GM12878 (cell line): ENCODE results near the gene AGBL1. TPM values are rescaled to one million over a fixed set of nuclear protein-coding genes. Genes with fewer than 3 reads are reported as not detected.

Experiments used
- ATAC-seq: fragments of 200-7000 bp; cut with Tn5 transposase; 3 replicates; pipeline ENCODE4 v1.9.1; 2020; ENCODE audit warnings: mild to moderate bottlenecking, moderate library complexity
- BruUV-seq: library from RNA; stranded (reverse); fragments of 400-500 nt; replicated peaks from 2 replicates; lab custom pipeline; 2021; lab: Mats Ljungman, UMichigan
- CTCF ChIA-PET: fragments of 300-600 bp; sonication (Branson Sonifier 250); formaldehyde crosslinking; extraction: SDS; loops from one replicate; lab custom pipeline; 2021; ENCODE audit warnings: inconsistent platforms; lab: Yijun Ruan, JAX
- POLR2A ChIA-PET: fragments of 350-600 bp; formaldehyde crosslinking; extraction: SDS; loops from one replicate; lab custom pipeline; 2021; ENCODE audit warnings: inconsistent platforms; lab: Charles Lee
- RAD21 ChIA-PET: fragments of 300-600 bp; sonication (Branson Sonifier 250); formaldehyde crosslinking; loops from one replicate; lab custom pipeline; 2023; ENCODE audit warnings: antibody characterized with exemption; ENCODE audit not compliant: unreplicated experiment; lab: Charles Lee
- SMC1A ChIA-PET: fragments of 300-600 bp; sonication (Branson Sonifier 250); formaldehyde crosslinking; loops from one replicate; lab custom pipeline; 2023; ENCODE audit not compliant: unreplicated experiment, uncharacterized antibody; lab: Charles Lee
- DNase-seq: peaks from one replicate; pipeline ENCODE4 v3.0.0-alpha.2; 2011; ENCODE audit warnings: low read depth, low spot score
- FAIRE-seq: peaks from 3 replicates; lab custom pipeline; 2011; peaks lifted over from hg19 to GRCh38; lab: Jason Lieb, UNC
- H2AFZ ChIP-seq: 2 replicates; pipeline ENCODE4 v1.6.0; 2011; ENCODE audit warnings: low read depth, low read length, control low read depth; ENCODE audit not compliant: control insufficient read depth
- H3K27ac ChIP-seq: 2 replicates; pipeline ENCODE4 v1.5.1; 2011; ENCODE audit warnings: control low read depth; ENCODE audit not compliant: control insufficient read depth, insufficient read depth
- H3K27me3 ChIP-seq, 2 experiments: replicated peaks in 1 of 2; 2 replicates each; pipeline versions ENCODE4 v1.6.0 to v1.6.1; 2011; ENCODE audit warnings: low read length in 1 of 2; ENCODE audit not compliant: control insufficient read depth in 2 of 2, insufficient read depth in 2 of 2
- H3K36me3 ChIP-seq, 2 experiments: 2 replicates each; pipeline ENCODE4 v1.5.1; 2011; ENCODE audit warnings: low read length in 1 of 2; ENCODE audit not compliant: control insufficient read depth in 2 of 2, insufficient read depth in 2 of 2
- H3K4me1 ChIP-seq: 2 replicates; pipeline ENCODE4 v1.6.1; 2011; ENCODE audit warnings: mild to moderate bottlenecking, low read length, moderate library complexity, mixed read lengths; ENCODE audit not compliant: control insufficient read depth, insufficient read depth
- H3K4me2 ChIP-seq: 2 replicates; pipeline ENCODE4 v1.6.0; 2011; ENCODE audit warnings: control low read depth; ENCODE audit not compliant: control insufficient read depth, insufficient read depth
- H3K4me3 ChIP-seq: fragments of 200-600 bp; sonication (generic); 2 replicates; pipeline ENCODE4 v1.5.1; 2016
- H3K79me2 ChIP-seq: 2 replicates; pipeline ENCODE4 v1.6.0; 2011; ENCODE audit warnings: low read length; ENCODE audit not compliant: control insufficient read depth, insufficient read depth
- H3K9ac ChIP-seq: 2 replicates; pipeline ENCODE4 v1.8.0; 2011; ENCODE audit warnings: low read length, control low read depth, mixed read lengths; ENCODE audit not compliant: control insufficient read depth, insufficient read depth
- H3K9me3 ChIP-seq: replicated peaks from 3 replicates; pipeline ENCODE4 v1.5.1; 2011; ENCODE audit warnings: mild to moderate bottlenecking, low read length; ENCODE audit not compliant: control insufficient read depth, insufficient read depth
- H4K20me1 ChIP-seq: 2 replicates; pipeline ENCODE4 v1.6.0; 2011; ENCODE audit not compliant: control insufficient read depth, insufficient read depth
- BRCA1 ChIP-seq: IDR thresholded peaks from 2 replicates; pipeline ENCODE4 v1.6.1; 2011; ENCODE audit warnings: low read depth, low read length, improper control_type of control experiment
- E4F1 ChIP-seq: fragments of 450-650 bp; IDR thresholded peaks from 2 replicates; pipeline ENCODE4 v1.6.1; 2018; ENCODE audit warnings: borderline replicate concordance, mild to moderate bottlenecking; ENCODE audit not compliant: partially characterized antibody
- IRF5 ChIP-seq: fragments of 450-650 bp; IDR thresholded peaks from 2 replicates; pipeline ENCODE4 v1.6.1; 2017; ENCODE audit warnings: borderline replicate concordance
- KAT2A ChIP-seq: conservative IDR thresholded peaks from 2 replicates; pipeline ENCODE4 v1.6.1; 2011; ENCODE audit warnings: low read depth, low read length; ENCODE audit not compliant: control insufficient read depth
- MAX ChIP-seq: IDR thresholded peaks from 2 replicates; pipeline ENCODE4 v1.6.1; 2012; ENCODE audit warnings: low read depth, low read length, improper control_type of control experiment
- MYC ChIP-seq: IDR thresholded peaks from 2 replicates; pipeline ENCODE4 v1.6.1; 2011; ENCODE audit warnings: mild to moderate bottlenecking, low read length, moderate library complexity, inconsistent platforms; ENCODE audit not compliant: insufficient read depth, insufficient replicate concordance, insufficient read length, severe bottlenecking
- NFIC ChIP-seq: IDR thresholded peaks from 2 replicates; pipeline ENCODE4 v1.6.1; 2012; ENCODE audit warnings: low read depth, mild to moderate bottlenecking, inconsistent platforms, low read length, moderate library complexity
- RCOR1 ChIP-seq: conservative IDR thresholded peaks from 2 replicates; pipeline ENCODE4 v1.6.1; 2012; ENCODE audit warnings: low read depth, low read length, improper control_type of control experiment
- SMAD1 ChIP-seq: fragments of 450-650 bp; IDR thresholded peaks from 2 replicates; pipeline ENCODE4 v1.6.1; 2018; ENCODE audit warnings: mild to moderate bottlenecking, low read depth; ENCODE audit not compliant: partially characterized antibody
- SMAD5 ChIP-seq: IDR thresholded peaks from 2 replicates; pipeline ENCODE4 v1.6.1; 2016; ENCODE audit warnings: antibody characterized with exemption, low read depth
- TCF12 ChIP-seq: IDR thresholded peaks from 2 replicates; pipeline ENCODE4 v1.6.1; 2011; ENCODE audit warnings: low read depth, mild to moderate bottlenecking, low read length
- TCF7 ChIP-seq: IDR thresholded peaks from 2 replicates; pipeline ENCODE4 v1.6.1; 2014; ENCODE audit warnings: antibody characterized with exemption, borderline replicate concordance
- ZSCAN29 ChIP-seq: fragments of 450-650 bp; IDR thresholded peaks from 2 replicates; pipeline ENCODE4 v1.6.1; 2017; ENCODE audit warnings: mild to moderate bottlenecking, moderate library complexity
- WGBS: methylation state at CpG from one replicate; pipeline ENCODE4 v1.1.6; 2016; ENCODE audit warnings: low lambda C conversion rate; ENCODE audit not compliant: insufficient replicate concordance, insufficient coverage; ENCODE audit errors: missing lambda C conversion rate; 5-methylcytosine and 5-hydroxymethylcytosine counted together
- in situ Hi-C: fragments of 300-500 bp; cut with MboI; formaldehyde crosslinking; loops from 9 replicates; pipeline ENCODE4 v1.14.3; 2018; ENCODE audit warnings: mixed read lengths
- intact Hi-C: fragments of 100-400 bp; cut with micrococcal nuclease; formaldehyde crosslinking; loops from one replicate; pipeline ENCODE4 v1.14.2; 2022; ENCODE audit not compliant: unreplicated experiment
- polyA plus RNA-seq, 11 experiments: library from polyadenylated mRNA; depleted of rRNA in 4 of 11; unstranded in 6 of 11; stranded (reverse) in 5 of 11; fragments of >200 nt; fragmentation: Nextera tagmentation in 4 of 11; fragmentation: Illumina TruSeq in 1 of 11; extraction: Ambion mirVana in 4 of 11; extraction: Trizol in 1 of 11; gene quantifications; 1 replicate in 1 of 11; 2 replicates in 10 of 11; pipeline versions ENCODE4 v1.2.1 to v1.2.3, GENCODE V29; 2011 to 2016; ENCODE audit warnings: inconsistent platforms in 2 of 11, missing spikeins in 2 of 11, low read depth in 1 of 11
- total RNA-seq, 4 experiments: library from RNA; depleted of rRNA in 3 of 4; stranded (reverse); fragments of >200 nt in 3 of 4; fragmentation: Illumina TruSeq in 1 of 4; extraction: Trizol in 1 of 4; gene quantifications; 2 replicates each; pipeline versions ENCODE4 v1.2.1 to v1.2.3, GENCODE V29; 2013 to 2021

The AGBL1 gene
- total and polyA plus RNA-seq, 10 of the 15 experiments (the other 5 are each of a cell fraction or from before 2014, with no cell fraction given): not detected

GRCh38 chr15:86522721-86523120 is 443.1 kb downstream of the AGBL1 start:
- H3K27ac ChIP-seq: no peak overlapping the region
- no peaks in the 10 kb centered on the region for H4K20me1 ChIP-seq
- H3K4me3 ChIP-seq: no peak overlapping the region
- intact Hi-C loops: no loop called here
- H3K4me1 ChIP-seq: no peaks in the 10 kb centered on the region
- SMC1A ChIA-PET: interaction anchor here (0.8 kb wide), 1 partner anchor 33 kb away, joined by 3 read pairs; no protein-coding TSS in a partner anchor
- ATAC-seq (no peak), DNase-seq (no peak)
- WGBS: 11% methylated on average over 3 of the region's 3 CpGs
- no peaks in the 10 kb centered on the region for H3K79me2 ChIP-seq
- CTCF ChIA-PET: no interaction called here
- RAD21 ChIA-PET: no interaction called here
- H3K36me3 ChIP-seq: no peaks in the 10 kb centered on the region
- H3K27me3 ChIP-seq: no peaks in the 10 kb centered on the region
- H3K9me3 ChIP-seq: no peaks in the 10 kb centered on the region
- no TSS peak for BruUV-seq
- no peak overlapping the region for H3K4me2 ChIP-seq
- H2AFZ ChIP-seq: no peak overlapping the region
- no peak overlapping the region for H3K9ac ChIP-seq
- TF ChIP-seq ZSCAN29 (no peak), E4F1 (no peak), SMAD1 (no peak), KAT2A (no peak), SMAD5 (no peak), NFIC (no peak), MYC (no peak), TCF12 (no peak), BRCA1 (no peak), IRF5 (no peak), TCF7 (no peak), MAX (no peak), RCOR1 (no peak)
- TF ChIP-seq, all 136 proteins: peak for 0
- FAIRE-seq: no peak
- POLR2A ChIA-PET: no interaction called here
- in situ Hi-C loops: no loop called here
